Activated T-helper 2 cell treated with anti-CD3 and anti-CD28 coated beads, Interferon-gamma antibody, Interleukin-2, Interleukin-4, amounts not matched to agents 10 μg/mL and 5 μg/mL and 100 μg/mL, durations not matched to agents 14 hours and 24 hours and 36 hours (primary cell): ENCODE measurements around the gene C2orf80. TPM values are rescaled to one million over a fixed set of nuclear protein-coding genes. Genes with fewer than 3 reads are reported as not detected.
A peak's percentile ranks its signal among the peaks of the same experiment; 100 is the strongest.

Experiments used
- DNase-seq: peaks from one replicate; pipeline ENCODE4 v3.0.0; 2021; ENCODE audit warnings: low spot score
- H3K27ac Mint-ChIP-seq: one replicate; pipeline ENCODE4 v1.8.0; 2021; ENCODE audit warnings: mixed read lengths
- H3K27me3 Mint-ChIP-seq: one replicate; pipeline ENCODE4 v1.8.0; 2021; ENCODE audit warnings: low read depth, mixed read lengths
- H3K36me3 Mint-ChIP-seq: one replicate; pipeline ENCODE4 v1.8.0; 2021; ENCODE audit warnings: low read depth, mixed read lengths
- H3K4me1 Mint-ChIP-seq: one replicate; pipeline ENCODE4 v1.8.0; 2021; ENCODE audit warnings: low read depth, mixed read lengths
- H3K4me3 Mint-ChIP-seq: one replicate; pipeline ENCODE4 v1.8.0; 2021; ENCODE audit warnings: low read depth, mild to moderate bottlenecking, moderate library complexity, mixed read lengths
- H3K9me3 Mint-ChIP-seq: one replicate; pipeline ENCODE4 v1.8.0; 2021; ENCODE audit warnings: mixed read lengths
- intact Hi-C: fragments of 100-400 bp; cut with micrococcal nuclease; formaldehyde crosslinking; loops from one replicate; pipeline ENCODE4 v1.15.1; 2023
- total RNA-seq: library from RNA; stranded (reverse); gene quantifications from 2 replicates; pipeline ENCODE4 v1.2.3, GENCODE V29; 2022

The C2orf80 gene
- total RNA-seq, 1 donor from 2014 or later, result not detected

GRCh38 chr2:208195531-208195930 lies 5.7 kb upstream of the C2orf80 start:
- intact Hi-C loops, result no loop called here
- Mint-ChIP-seq H3K36me3 (no peaks in the 10 kb centered on the region), H3K27ac (no peak overlapping the region), H3K4me1 (no peaks in the 10 kb centered on the region), H3K4me3 (no peak overlapping the region), H3K27me3 (no peaks in the 10 kb centered on the region), H3K9me3 (no peaks in the 10 kb centered on the region)
- DNase-seq, result no peak

GRCh38 chr2:208192611-208193236 lies 2.9 kb upstream of the C2orf80 start:
- intact Hi-C loops, result no loop called here
- no peaks in the 10 kb centered on the region for H3K36me3 Mint-ChIP-seq

GRCh38 chr2:208189069-208189809 lies 591 bp downstream of the C2orf80 start:
- DNase-seq, result no peak
- H3K9me3 Mint-ChIP-seq, result no peaks in the 10 kb centered on the region
- no peaks in the 10 kb centered on the region for H3K4me1 Mint-ChIP-seq
- peaks cover 11% of the 10 kb centered on the region for H3K27me3 Mint-ChIP-seq
- no peaks in the 10 kb centered on the region for H3K36me3 Mint-ChIP-seq
- H3K27ac Mint-ChIP-seq, result no peak overlapping the region
- intact Hi-C loops, result no loop called here
- H3K4me3 Mint-ChIP-seq, result no peak overlapping the region

More at GRCh38 chr2:208192611-208193236, 2.9 kb upstream of the C2orf80 start:
- Mint-ChIP-seq H3K9me3 (no peaks in the 10 kb centered on the region), H3K27me3 (no peaks in the 10 kb centered on the region), H3K27ac (no peak overlapping the region), H3K4me1 (no peaks in the 10 kb centered on the region), H3K4me3 (no peak overlapping the region)
- DNase-seq, result no peak

- Mint-ChIP-seq H3K4me3 (no peak overlapping the region), H3K27me3 (peaks cover 28% of the 10 kb centered on the region), H3K4me1 (no peaks in the 10 kb centered on the region), H3K9me3 (no peaks in the 10 kb centered on the region), H3K27ac (no peak overlapping the region), H3K36me3 (no peaks in the 10 kb centered on the region)
- intact Hi-C loops, result no loop called here
- no peak for DNase-seq
Measured at GRCh38 chr2:208186893-208187292, 2.9 kb downstream of the C2orf80 start.

- Mint-ChIP-seq H3K4me3 (no peak overlapping the region), H3K36me3 (no peaks in the 10 kb centered on the region), H3K27me3 (peaks cover 30% of the 10 kb centered on the region), H3K9me3 (no peaks in the 10 kb centered on the region), H3K27ac (no peak overlapping the region), H3K4me1 (no peaks in the 10 kb centered on the region)
- intact Hi-C loops, result no loop called here
- DNase-seq, result no peak
Measured at GRCh38 chr2:208186465-208186864, 3.4 kb downstream of the C2orf80 start.

GRCh38 chr2:208183972-208184705 lies 5.7 kb downstream of the C2orf80 start:
- Mint-ChIP-seq H3K4me1 (no peaks in the 10 kb centered on the region), H3K27ac (no peak overlapping the region), H3K4me3 (no peak overlapping the region), H3K27me3 (peaks cover 34% of the 10 kb centered on the region), H3K9me3 (no peaks in the 10 kb centered on the region), H3K36me3 (no peaks in the 10 kb centered on the region)
- intact Hi-C loops, result no loop called here
- DNase-seq, result no peak

GRCh38 chr2:208183526-208183925 lies 6.3 kb downstream of the C2orf80 start:
- Mint-ChIP-seq H3K27ac (no peak overlapping the region), H3K4me3 (no peak overlapping the region), H3K27me3 (peaks cover 34% of the 10 kb centered on the region), H3K9me3 (no peaks in the 10 kb centered on the region), H3K4me1 (no peaks in the 10 kb centered on the region), H3K36me3 (no peaks in the 10 kb centered on the region)
- no peak for DNase-seq
- intact Hi-C loops, result no loop called here

GRCh38 chr2:208182835-208183234 lies 7.0 kb downstream of the C2orf80 start:
- H3K9me3 Mint-ChIP-seq, result no peaks in the 10 kb centered on the region
- peaks cover 34% of the 10 kb centered on the region for H3K27me3 Mint-ChIP-seq
- H3K36me3 Mint-ChIP-seq, result no peaks in the 10 kb centered on the region
- DNase-seq, result no peak
- intact Hi-C loops, result no loop called here
- no peak overlapping the region for H3K4me3 Mint-ChIP-seq
- no peak overlapping the region for H3K27ac Mint-ChIP-seq
- H3K4me1 Mint-ChIP-seq, result no peaks in the 10 kb centered on the region

GRCh38 chr2:208179028-208179609 lies 10.7 kb downstream of the C2orf80 start:
- Mint-ChIP-seq H3K27me3 (peaks cover 25% of the 10 kb centered on the region), H3K4me1 (peaks cover 3% of the 10 kb centered on the region), H3K36me3 (no peaks in the 10 kb centered on the region), H3K4me3 (no peak overlapping the region), H3K9me3 (no peaks in the 10 kb centered on the region), H3K27ac (no peak overlapping the region)
- no peak for DNase-seq
- intact Hi-C loops, result loop anchor here (10.0 kb wide), 1 partner anchor 1026 kb away; no protein-coding TSS in a partner anchor

GRCh38 chr2:208175840-208176153 lies 14.0 kb downstream of the C2orf80 start:
- Mint-ChIP-seq H3K9me3 (no peaks in the 10 kb centered on the region), H3K27ac (no peak overlapping the region), H3K4me1 (peaks cover 3% of the 10 kb centered on the region), H3K36me3 (no peaks in the 10 kb centered on the region), H3K27me3 (peaks cover 8% of the 10 kb centered on the region), H3K4me3 (no peak overlapping the region)
- DNase-seq, result no peak
- intact Hi-C loops, result loop anchor here (1.0 to 10.0 kb wide), 2 partner anchors 79 to 1029 kb away; no protein-coding TSS in a partner anchor

GRCh38 chr2:208175069-208175839 lies 14.6 kb downstream of the C2orf80 start:
- no peak overlapping the region for H3K4me3 Mint-ChIP-seq
- intact Hi-C loops, result loop anchor here (1.0 to 10.0 kb wide), 2 partner anchors 79 to 1030 kb away; no protein-coding TSS in a partner anchor
- H3K4me1 Mint-ChIP-seq, result peaks cover 3% of the 10 kb centered on the region
- H3K27me3 Mint-ChIP-seq, result peaks cover 8% of the 10 kb centered on the region
- no peak overlapping the region for H3K27ac Mint-ChIP-seq
- H3K9me3 Mint-ChIP-seq, result no peaks in the 10 kb centered on the region
- DNase-seq, result peak; percentile 32
- no peaks in the 10 kb centered on the region for H3K36me3 Mint-ChIP-seq

- intact Hi-C loops, result loop anchor here (10.0 kb wide), 1 partner anchor 1031 kb away; no protein-coding TSS in a partner anchor
- H3K4me1 Mint-ChIP-seq, result peaks cover 3% of the 10 kb centered on the region
- no peak overlapping the region for H3K27ac Mint-ChIP-seq
- peaks cover 8% of the 10 kb centered on the region for H3K27me3 Mint-ChIP-seq
- no peaks in the 10 kb centered on the region for H3K36me3 Mint-ChIP-seq
- no peak overlapping the region for H3K4me3 Mint-ChIP-seq
- no peak for DNase-seq
- no peaks in the 10 kb centered on the region for H3K9me3 Mint-ChIP-seq
Measured at GRCh38 chr2:208174144-208174543, 15.7 kb downstream of the C2orf80 start.
